Astrocyte (in vitro differentiated cells and primary cell): Measurements from ENCODE around the gene COMMD10. TPM values are rescaled to one million over a fixed set of nuclear protein-coding genes. Genes with fewer than 3 reads are reported as not detected.

Experiments used
- DNase-seq: peaks from one replicate; pipeline ENCODE4 v3.0.0-alpha.2; 2010; ENCODE audit warnings: low read depth
- FAIRE-seq: peaks from 2 replicates; lab custom pipeline; 2011; peaks lifted over from hg19 to GRCh38; lab: Jason Lieb, UNC
- H2AFZ ChIP-seq: 2 replicates; pipeline ENCODE4 v1.6.0; 2012; ENCODE audit warnings: low read depth, low read length, inconsistent platforms
- H3K27ac ChIP-seq: 2 replicates; pipeline ENCODE4 v1.5.1; 2011; ENCODE audit warnings: low read depth, low read length, inconsistent platforms
- H3K27me3 ChIP-seq: 2 replicates; pipeline ENCODE4 v1.6.0; 2011; ENCODE audit warnings: low read length, inconsistent platforms; ENCODE audit not compliant: insufficient read depth
- H3K36me3 ChIP-seq: 2 replicates; pipeline ENCODE4 v1.5.1; 2011; ENCODE audit warnings: low read length, inconsistent platforms; ENCODE audit not compliant: insufficient read depth
- H3K4me1 ChIP-seq: 2 replicates; pipeline ENCODE4 v1.5.1; 2011; ENCODE audit warnings: low read length, inconsistent platforms; ENCODE audit not compliant: insufficient read depth
- H3K4me2 ChIP-seq: 2 replicates; pipeline ENCODE4 v1.6.0; 2012; ENCODE audit warnings: low read length, inconsistent platforms
- H3K4me3 ChIP-seq: 2 replicates; pipeline ENCODE4 v1.5.1; 2011; ENCODE audit warnings: low read depth, mild to moderate bottlenecking, low read length, inconsistent platforms; ENCODE audit not compliant: insufficient read depth
- H3K79me2 ChIP-seq: 2 replicates; pipeline ENCODE4 v1.6.0; 2012; ENCODE audit warnings: mild to moderate bottlenecking, low read length, inconsistent platforms; ENCODE audit not compliant: insufficient read depth
- H3K9ac ChIP-seq: 2 replicates; pipeline ENCODE4 v1.6.0; 2012; ENCODE audit warnings: mild to moderate bottlenecking, low read length, inconsistent platforms
- H3K9me3 ChIP-seq: 2 replicates; pipeline ENCODE4 v1.5.1; 2012; ENCODE audit warnings: low read depth, mild to moderate bottlenecking, low read length, inconsistent platforms; ENCODE audit not compliant: insufficient read depth
- H4K20me1 ChIP-seq: 2 replicates; pipeline ENCODE4 v1.6.0; 2012; ENCODE audit warnings: low read length, inconsistent platforms; ENCODE audit not compliant: insufficient read depth
- H3K27ac Mint-ChIP-seq: one replicate; pipeline ENCODE4 v1.8.0; 2021; ENCODE audit warnings: mild to moderate bottlenecking, mixed read lengths; ENCODE audit not compliant: unreplicated experiment
- H3K27me3 Mint-ChIP-seq: one replicate; pipeline ENCODE4 v1.8.0; 2021; ENCODE audit warnings: low read depth, mixed read lengths; ENCODE audit not compliant: unreplicated experiment
- H3K36me3 Mint-ChIP-seq: one replicate; pipeline ENCODE4 v1.8.0; 2021; ENCODE audit warnings: low read depth, mixed read lengths; ENCODE audit not compliant: unreplicated experiment
- H3K4me1 Mint-ChIP-seq: one replicate; pipeline ENCODE4 v1.8.0; 2021; ENCODE audit warnings: low read depth, mixed read lengths; ENCODE audit not compliant: unreplicated experiment
- H3K4me3 Mint-ChIP-seq: one replicate; pipeline ENCODE4 v1.8.0; 2021; ENCODE audit warnings: mild to moderate bottlenecking, moderate library complexity, mixed read lengths; ENCODE audit not compliant: unreplicated experiment
- H3K9me3 Mint-ChIP-seq: one replicate; pipeline ENCODE4 v1.8.0; 2021; ENCODE audit warnings: mild to moderate bottlenecking, mixed read lengths; ENCODE audit not compliant: unreplicated experiment
- EZH2 ChIP-seq: IDR thresholded peaks from 2 replicates; pipeline ENCODE4 v1.6.1; 2012; ENCODE audit warnings: mild to moderate bottlenecking, low read length, inconsistent platforms; ENCODE audit not compliant: insufficient read depth
- total RNA-seq: library from RNA; stranded (reverse); gene quantifications from 2 replicates; pipeline ENCODE4 v1.2.1, GENCODE V29; 2021
- TF ChIP-seq, protein P1 (sequence below): IDR thresholded peaks from 2 replicates; pipeline ENCODE4 v1.5.1; 2011; ENCODE audit warnings: low read depth, mild to moderate bottlenecking, inconsistent platforms, low read length, moderate library complexity; ENCODE audit not compliant: insufficient read depth

COMMD10 gene
- total RNA-seq, 1 donor from 2014 or later: 18.1 TPM

DNA sequence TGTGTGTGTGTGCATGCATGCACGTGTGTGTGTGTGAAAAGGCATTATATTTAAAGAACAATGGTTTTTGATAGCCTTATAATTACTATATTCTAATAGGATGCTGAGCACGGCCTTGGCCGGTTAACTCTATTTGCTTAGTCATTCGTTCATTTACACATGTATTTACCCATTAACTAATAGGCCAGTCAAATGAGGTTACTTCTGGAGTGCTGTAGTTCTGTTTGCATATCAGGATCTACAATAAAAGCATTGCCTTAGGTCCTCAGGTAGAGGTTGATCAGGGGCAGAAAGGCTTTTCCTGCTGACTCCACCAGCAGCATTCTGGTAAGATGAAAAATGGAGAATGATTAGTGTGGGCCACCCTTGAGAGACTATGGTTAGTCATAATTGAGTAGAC lies 219.0 kb downstream of the COMMD10 start:
- no peak overlapping the region for H3K27ac Mint-ChIP-seq
- DNase-seq (no peak), FAIRE-seq (no peak)
- no peaks in the 10 kb centered on the region for H3K4me1 Mint-ChIP-seq
- H3K36me3 ChIP-seq: peaks cover 2% of the 10 kb centered on the region
- TF ChIP-seq, protein P1, sequence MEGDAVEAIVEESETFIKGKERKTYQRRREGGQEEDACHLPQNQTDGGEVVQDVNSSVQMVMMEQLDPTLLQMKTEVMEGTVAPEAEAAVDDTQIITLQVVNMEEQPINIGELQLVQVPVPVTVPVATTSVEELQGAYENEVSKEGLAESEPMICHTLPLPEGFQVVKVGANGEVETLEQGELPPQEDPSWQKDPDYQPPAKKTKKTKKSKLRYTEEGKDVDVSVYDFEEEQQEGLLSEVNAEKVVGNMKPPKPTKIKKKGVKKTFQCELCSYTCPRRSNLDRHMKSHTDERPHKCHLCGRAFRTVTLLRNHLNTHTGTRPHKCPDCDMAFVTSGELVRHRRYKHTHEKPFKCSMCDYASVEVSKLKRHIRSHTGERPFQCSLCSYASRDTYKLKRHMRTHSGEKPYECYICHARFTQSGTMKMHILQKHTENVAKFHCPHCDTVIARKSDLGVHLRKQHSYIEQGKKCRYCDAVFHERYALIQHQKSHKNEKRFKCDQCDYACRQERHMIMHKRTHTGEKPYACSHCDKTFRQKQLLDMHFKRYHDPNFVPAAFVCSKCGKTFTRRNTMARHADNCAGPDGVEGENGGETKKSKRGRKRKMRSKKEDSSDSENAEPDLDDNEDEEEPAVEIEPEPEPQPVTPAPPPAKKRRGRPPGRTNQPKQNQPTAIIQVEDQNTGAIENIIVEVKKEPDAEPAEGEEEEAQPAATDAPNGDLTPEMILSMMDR: no peak
- TF ChIP-seq EZH2: no peak
- H3K4me3 ChIP-seq: no peak overlapping the region
- H3K9me3 ChIP-seq: peaks cover 3% of the 10 kb centered on the region
- H3K27me3 ChIP-seq: no peaks in the 10 kb centered on the region
- no peak overlapping the region for H3K4me3 Mint-ChIP-seq
- peaks cover 25% of the 10 kb centered on the region for H3K36me3 Mint-ChIP-seq
- no peaks in the 10 kb centered on the region for H3K79me2 ChIP-seq
- H3K27me3 Mint-ChIP-seq: no peaks in the 10 kb centered on the region
- H2AFZ ChIP-seq: no peak overlapping the region
- H3K9ac ChIP-seq: no peak overlapping the region
- no peaks in the 10 kb centered on the region for H4K20me1 ChIP-seq
- no peaks in the 10 kb centered on the region for H3K4me1 ChIP-seq
- H3K4me2 ChIP-seq: no peak overlapping the region
- H3K9me3 Mint-ChIP-seq: peaks cover 4% of the 10 kb centered on the region
- no peak overlapping the region for H3K27ac ChIP-seq

DNA sequence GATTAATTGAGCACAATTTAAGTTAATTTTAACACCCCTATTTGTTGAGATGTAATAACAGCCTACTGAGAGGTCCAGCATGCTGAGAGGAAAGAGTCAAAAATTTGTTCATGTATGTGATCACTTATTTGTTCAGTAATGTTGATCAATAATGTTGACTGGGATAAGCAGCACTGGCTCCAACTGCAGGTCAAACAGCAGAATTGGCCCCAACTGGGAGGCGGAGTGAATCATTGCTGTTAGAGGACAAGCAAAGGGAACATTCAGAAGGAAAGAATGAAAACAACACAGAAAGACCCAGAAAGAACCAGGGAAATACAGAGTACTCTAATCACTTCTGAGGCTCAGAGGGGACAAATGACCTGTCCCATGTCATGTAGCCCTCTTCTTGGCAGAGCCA lies 221.1 kb downstream of the COMMD10 start:
- H3K79me2 ChIP-seq: no peaks in the 10 kb centered on the region
- DNase-seq: no peak
- Mint-ChIP-seq H3K9me3 (peaks cover 4% of the 10 kb centered on the region), H3K4me1 (no peaks in the 10 kb centered on the region), H3K27me3 (no peaks in the 10 kb centered on the region), H3K27ac (no peak overlapping the region), H3K36me3 (peaks cover 25% of the 10 kb centered on the region), H3K4me3 (no peak overlapping the region)
- H3K27ac ChIP-seq: no peak overlapping the region
- H3K4me3 ChIP-seq: no peak overlapping the region
- H3K9me3 ChIP-seq: peaks cover 3% of the 10 kb centered on the region
- FAIRE-seq: no peak
- H3K4me1 ChIP-seq: no peaks in the 10 kb centered on the region
- peaks cover 2% of the 10 kb centered on the region for H3K36me3 ChIP-seq
- no peaks in the 10 kb centered on the region for H4K20me1 ChIP-seq
- no peak overlapping the region for H3K9ac ChIP-seq
- H3K4me2 ChIP-seq: no peak overlapping the region
- H3K27me3 ChIP-seq: no peaks in the 10 kb centered on the region
- TF ChIP-seq, protein P1: no peak
- no peak for TF ChIP-seq EZH2
- no peak overlapping the region for H2AFZ ChIP-seq

GRCh38 chr5:116306846-116307245 lies 222.0 kb downstream of the COMMD10 start:
- Mint-ChIP-seq H3K9me3 (peaks cover 4% of the 10 kb centered on the region), H3K27me3 (no peaks in the 10 kb centered on the region), H3K36me3 (peaks cover 25% of the 10 kb centered on the region), H3K4me3 (no peak overlapping the region), H3K4me1 (no peaks in the 10 kb centered on the region), H3K27ac (no peak overlapping the region)
- no peaks in the 10 kb centered on the region for H4K20me1 ChIP-seq
- no peak for FAIRE-seq
- peaks cover 2% of the 10 kb centered on the region for H3K36me3 ChIP-seq
- DNase-seq: no peak
- no peak overlapping the region for H3K4me2 ChIP-seq
- H2AFZ ChIP-seq: no peak overlapping the region
- no peaks in the 10 kb centered on the region for H3K79me2 ChIP-seq
- no peak overlapping the region for H3K4me3 ChIP-seq
- TF ChIP-seq EZH2: no peak
- TF ChIP-seq, protein P1: no peak
- H3K9me3 ChIP-seq: peaks cover 3% of the 10 kb centered on the region
- H3K9ac ChIP-seq: no peak overlapping the region
- H3K27ac ChIP-seq: no peak overlapping the region
- no peaks in the 10 kb centered on the region for H3K4me1 ChIP-seq
- H3K27me3 ChIP-seq: no peaks in the 10 kb centered on the region
